KMS-11 (cell line): Measurements from ENCODE around the gene ATP7B.

Experiments used
- H2AFZ ChIP-seq: fragments of 200-600 bp; sonication (generic); 2 replicates; pipeline ENCODE4 v1.6.1; 2016; ENCODE audit warnings: antibody characterized with exemption, mixed run types, low read depth
- H3K27ac ChIP-seq: fragments of 200-600 bp; sonication (generic); 2 replicates; pipeline ENCODE4 v1.6.1; 2016; ENCODE audit warnings: mild to moderate bottlenecking, mixed run types
- H3K27me3 ChIP-seq: fragments of 200-600 bp; sonication (generic); 2 replicates; pipeline ENCODE4 v1.6.1; 2017; ENCODE audit warnings: mild to moderate bottlenecking, low read depth, mixed run types, moderate library complexity; ENCODE audit not compliant: insufficient read depth
- H3K36me3 ChIP-seq: fragments of 200-600 bp; sonication (generic); 2 replicates; pipeline ENCODE4 v1.6.1; 2017; ENCODE audit warnings: mild to moderate bottlenecking, mixed run types; ENCODE audit not compliant: insufficient read depth
- H3K4me1 ChIP-seq: fragments of 200-600 bp; sonication (generic); 2 replicates; pipeline ENCODE4 v1.6.1; 2016; ENCODE audit warnings: mild to moderate bottlenecking, low read depth, mixed run types; ENCODE audit not compliant: poor library complexity, severe bottlenecking
- H3K4me2 ChIP-seq: fragments of 200-600 bp; sonication (generic); 2 replicates; pipeline ENCODE4 v1.7.0; 2016; ENCODE audit warnings: mild to moderate bottlenecking, mixed run types
- H3K4me3 ChIP-seq: fragments of 200-600 bp; sonication (generic); IDR thresholded peaks from 2 replicates; pipeline ENCODE4 v1.6.1; 2017; ENCODE audit warnings: low read depth, low read length, mixed read lengths; ENCODE audit not compliant: insufficient read depth
- H3K79me2 ChIP-seq: fragments of 200-600 bp; sonication (generic); 2 replicates; pipeline ENCODE4 v1.6.1; 2016; ENCODE audit warnings: low read depth, mixed run types; ENCODE audit not compliant: insufficient read depth
- H3K9ac ChIP-seq: fragments of 200-600 bp; sonication (generic); 2 replicates; pipeline ENCODE4 v1.6.1; 2016; ENCODE audit warnings: mild to moderate bottlenecking, mixed run types
- H4K20me1 ChIP-seq: fragments of 200-600 bp; sonication (generic); 2 replicates; pipeline ENCODE4 v1.6.1; 2016; ENCODE audit warnings: mild to moderate bottlenecking, mixed run types; ENCODE audit not compliant: insufficient read depth
- TF ChIP-seq, protein P1 (sequence below): fragments of 200-600 bp; sonication (generic); conservative IDR thresholded peaks from 2 replicates; pipeline ENCODE4 v1.6.1; 2017; ENCODE audit warnings: low read depth, mild to moderate bottlenecking, antibody characterized with exemption, low read length, moderate library complexity, mixed read lengths

The ATP7B gene

DNA sequence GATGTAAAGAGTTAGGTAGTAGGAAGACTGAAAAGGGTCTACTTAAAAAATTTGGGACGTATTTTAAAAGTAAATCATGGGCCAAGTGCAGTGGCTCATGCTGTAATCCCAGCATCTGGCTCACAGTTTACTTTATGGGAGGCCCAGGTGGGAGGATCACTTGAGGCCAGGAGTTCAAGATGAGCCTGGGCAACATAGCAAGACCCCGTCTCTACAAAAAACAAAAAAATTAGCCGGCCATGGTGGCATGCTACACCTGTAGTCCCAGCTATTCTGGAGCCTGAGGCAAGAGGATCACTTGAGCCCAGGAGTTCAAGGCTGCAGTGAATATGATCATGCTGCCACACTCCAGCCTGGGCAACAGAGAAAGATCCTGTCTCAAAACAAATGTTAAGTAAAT, 36.2 kb upstream of the ATP7B start:
- no peak overlapping the region for H3K4me3 ChIP-seq
- H3K36me3 ChIP-seq: no peaks in the 10 kb centered on the region
- H3K27ac ChIP-seq: no peak overlapping the region
- H3K4me1 ChIP-seq: no peaks in the 10 kb centered on the region
- TF ChIP-seq, protein P1, sequence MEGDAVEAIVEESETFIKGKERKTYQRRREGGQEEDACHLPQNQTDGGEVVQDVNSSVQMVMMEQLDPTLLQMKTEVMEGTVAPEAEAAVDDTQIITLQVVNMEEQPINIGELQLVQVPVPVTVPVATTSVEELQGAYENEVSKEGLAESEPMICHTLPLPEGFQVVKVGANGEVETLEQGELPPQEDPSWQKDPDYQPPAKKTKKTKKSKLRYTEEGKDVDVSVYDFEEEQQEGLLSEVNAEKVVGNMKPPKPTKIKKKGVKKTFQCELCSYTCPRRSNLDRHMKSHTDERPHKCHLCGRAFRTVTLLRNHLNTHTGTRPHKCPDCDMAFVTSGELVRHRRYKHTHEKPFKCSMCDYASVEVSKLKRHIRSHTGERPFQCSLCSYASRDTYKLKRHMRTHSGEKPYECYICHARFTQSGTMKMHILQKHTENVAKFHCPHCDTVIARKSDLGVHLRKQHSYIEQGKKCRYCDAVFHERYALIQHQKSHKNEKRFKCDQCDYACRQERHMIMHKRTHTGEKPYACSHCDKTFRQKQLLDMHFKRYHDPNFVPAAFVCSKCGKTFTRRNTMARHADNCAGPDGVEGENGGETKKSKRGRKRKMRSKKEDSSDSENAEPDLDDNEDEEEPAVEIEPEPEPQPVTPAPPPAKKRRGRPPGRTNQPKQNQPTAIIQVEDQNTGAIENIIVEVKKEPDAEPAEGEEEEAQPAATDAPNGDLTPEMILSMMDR: no peak
- H2AFZ ChIP-seq: no peak overlapping the region
- H3K4me2 ChIP-seq: no peak overlapping the region
- H3K79me2 ChIP-seq: no peaks in the 10 kb centered on the region
- H3K9ac ChIP-seq: no peak overlapping the region
- no peaks in the 10 kb centered on the region for H3K27me3 ChIP-seq
- H4K20me1 ChIP-seq: no peaks in the 10 kb centered on the region

DNA sequence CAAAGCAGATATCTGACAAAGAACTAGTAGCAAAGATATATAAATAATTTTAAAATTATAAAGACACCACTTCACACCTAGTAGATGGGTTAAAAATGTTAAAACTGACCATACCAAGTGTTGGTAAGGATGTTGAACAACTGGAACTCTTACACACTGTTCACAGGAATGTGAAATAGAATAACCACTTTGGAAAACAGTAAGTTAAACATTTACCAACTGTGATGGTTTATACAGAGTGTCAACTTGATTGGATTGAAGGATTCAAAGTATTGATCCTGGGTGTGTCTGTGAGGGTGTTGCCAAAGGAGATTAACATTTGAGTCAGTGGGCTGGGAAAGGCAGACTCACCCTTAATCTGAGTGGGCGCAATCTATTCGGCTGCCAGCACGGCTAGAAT, 32.4 kb upstream of the ATP7B start:
- Histone ChIP-seq H4K20me1 (no peaks in the 10 kb centered on the region), H3K79me2 (no peaks in the 10 kb centered on the region), H3K27ac (no peak overlapping the region), H3K4me3 (no peak overlapping the region), H3K4me2 (no peak overlapping the region), H2AFZ (no peak overlapping the region), H3K36me3 (no peaks in the 10 kb centered on the region), H3K4me1 (no peaks in the 10 kb centered on the region), H3K27me3 (no peaks in the 10 kb centered on the region), H3K9ac (no peak overlapping the region)
- TF ChIP-seq, protein P1: no peak

DNA sequence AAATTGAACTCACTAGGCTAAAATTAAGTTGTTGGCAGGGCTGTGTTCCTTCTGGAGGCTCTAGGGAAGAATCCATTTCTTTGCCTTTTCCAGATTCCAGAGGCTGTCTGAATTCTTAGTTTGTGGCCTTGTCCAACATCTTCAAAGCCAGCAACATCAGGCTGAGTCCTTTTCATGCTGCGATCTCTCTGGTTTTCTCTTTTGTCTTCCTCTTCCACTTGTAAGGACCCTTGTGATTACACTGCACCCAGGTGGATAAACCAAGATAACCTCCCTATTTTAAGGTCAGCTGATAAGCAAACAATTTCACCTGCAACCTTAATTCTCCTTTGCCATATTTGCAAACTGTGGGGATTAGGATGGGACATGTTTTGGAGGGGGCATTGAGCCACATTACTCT, 24.8 kb upstream of the ATP7B start:
- no peak overlapping the region for H3K27ac ChIP-seq
- TF ChIP-seq, protein P1: no peak
- no peak overlapping the region for H2AFZ ChIP-seq
- no peak overlapping the region for H3K4me3 ChIP-seq
- no peaks in the 10 kb centered on the region for H3K27me3 ChIP-seq
- H3K9ac ChIP-seq: no peak overlapping the region
- H3K4me2 ChIP-seq: no peak overlapping the region
- no peaks in the 10 kb centered on the region for H3K4me1 ChIP-seq
- H3K79me2 ChIP-seq: no peaks in the 10 kb centered on the region
- no peaks in the 10 kb centered on the region for H3K36me3 ChIP-seq
- no peaks in the 10 kb centered on the region for H4K20me1 ChIP-seq

DNA sequence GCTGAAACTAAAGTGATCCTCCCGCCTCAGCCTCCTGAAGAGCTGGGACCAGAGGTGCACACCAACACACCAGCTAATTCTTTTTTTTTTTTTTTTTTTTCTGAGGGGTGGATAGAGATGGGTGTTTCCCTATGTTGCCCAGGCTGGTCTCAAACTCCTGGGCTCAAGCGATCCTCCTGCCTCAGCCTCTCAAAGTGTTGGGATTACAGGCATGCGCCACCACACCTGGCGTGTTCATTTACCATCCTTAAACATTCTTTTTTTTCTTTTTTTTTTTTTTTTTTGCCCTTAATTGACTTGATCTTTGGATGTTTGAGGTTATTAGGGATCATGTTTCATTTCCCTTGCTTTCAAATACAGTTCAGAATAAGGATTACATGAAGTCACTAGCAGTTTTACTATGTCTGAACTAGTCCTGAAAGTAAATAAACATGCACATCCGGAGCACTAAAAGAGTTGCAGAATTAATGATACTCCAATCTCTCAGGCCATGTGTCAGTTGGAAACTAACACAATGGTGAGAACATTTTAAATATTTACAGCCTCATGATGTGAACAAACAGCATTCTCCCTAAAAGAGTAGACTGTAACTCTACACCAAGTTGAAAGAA, 23.5 kb upstream of the ATP7B start:
- H3K79me2 ChIP-seq: no peaks in the 10 kb centered on the region
- H3K27me3 ChIP-seq: no peaks in the 10 kb centered on the region
- H3K4me1 ChIP-seq: no peaks in the 10 kb centered on the region
- no peak overlapping the region for H2AFZ ChIP-seq
- H4K20me1 ChIP-seq: no peaks in the 10 kb centered on the region
- H3K4me2 ChIP-seq: no peak overlapping the region
- no peaks in the 10 kb centered on the region for H3K36me3 ChIP-seq
- H3K4me3 ChIP-seq: no peak overlapping the region
- no peak overlapping the region for H3K27ac ChIP-seq
- TF ChIP-seq, protein P1: no peak
- H3K9ac ChIP-seq: no peak overlapping the region
